HG02981 (cell line): ENCODE results near the gene OR2V2.

Experiments used
- ATAC-seq: cut with Tn5 transposase; IDR thresholded peaks from one replicate; pipeline ENCODE4 v1.9.1; 2021; ENCODE audit warnings: mild to moderate bottlenecking, moderate library complexity; ENCODE audit not compliant: unreplicated experiment

OR2V2 gene

DNA sequence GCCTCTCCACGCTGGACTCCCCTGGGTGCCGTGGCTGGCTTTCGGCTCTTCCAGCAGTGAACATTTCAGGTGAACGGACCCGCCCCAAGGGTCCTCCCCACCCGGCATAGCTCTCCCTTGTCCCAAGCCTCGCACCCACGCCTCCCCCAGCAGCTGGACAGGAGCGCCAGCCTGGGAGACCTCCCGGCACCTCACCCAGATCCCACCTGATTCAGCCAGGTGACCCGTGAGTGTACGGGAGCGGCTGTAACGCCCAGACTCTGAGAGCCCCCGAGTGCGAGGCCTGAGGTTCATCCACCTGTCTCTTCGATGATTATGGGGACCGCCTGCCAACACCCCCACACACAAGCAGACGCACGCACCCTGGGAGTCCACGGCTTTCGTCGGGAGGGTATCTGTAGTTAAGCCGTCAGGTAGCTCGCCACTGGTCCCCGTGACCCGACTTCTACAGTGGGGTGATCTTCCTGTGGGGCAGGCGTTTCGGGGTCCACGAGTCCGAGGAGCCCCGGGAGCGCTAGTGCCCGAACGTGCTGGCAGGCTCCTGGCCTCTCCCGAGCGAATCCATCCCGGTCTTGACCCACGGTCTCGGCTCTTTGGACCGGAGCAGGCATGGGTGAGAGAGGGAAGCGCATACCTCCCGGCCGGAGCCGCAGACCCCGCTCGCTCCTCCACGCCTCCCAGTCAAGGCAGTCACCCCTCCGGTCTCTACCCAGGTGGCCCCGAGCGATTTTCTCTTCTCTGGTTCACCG, 42.8 kb downstream of the OR2V2 start:
- ATAC-seq = no peak

DNA sequence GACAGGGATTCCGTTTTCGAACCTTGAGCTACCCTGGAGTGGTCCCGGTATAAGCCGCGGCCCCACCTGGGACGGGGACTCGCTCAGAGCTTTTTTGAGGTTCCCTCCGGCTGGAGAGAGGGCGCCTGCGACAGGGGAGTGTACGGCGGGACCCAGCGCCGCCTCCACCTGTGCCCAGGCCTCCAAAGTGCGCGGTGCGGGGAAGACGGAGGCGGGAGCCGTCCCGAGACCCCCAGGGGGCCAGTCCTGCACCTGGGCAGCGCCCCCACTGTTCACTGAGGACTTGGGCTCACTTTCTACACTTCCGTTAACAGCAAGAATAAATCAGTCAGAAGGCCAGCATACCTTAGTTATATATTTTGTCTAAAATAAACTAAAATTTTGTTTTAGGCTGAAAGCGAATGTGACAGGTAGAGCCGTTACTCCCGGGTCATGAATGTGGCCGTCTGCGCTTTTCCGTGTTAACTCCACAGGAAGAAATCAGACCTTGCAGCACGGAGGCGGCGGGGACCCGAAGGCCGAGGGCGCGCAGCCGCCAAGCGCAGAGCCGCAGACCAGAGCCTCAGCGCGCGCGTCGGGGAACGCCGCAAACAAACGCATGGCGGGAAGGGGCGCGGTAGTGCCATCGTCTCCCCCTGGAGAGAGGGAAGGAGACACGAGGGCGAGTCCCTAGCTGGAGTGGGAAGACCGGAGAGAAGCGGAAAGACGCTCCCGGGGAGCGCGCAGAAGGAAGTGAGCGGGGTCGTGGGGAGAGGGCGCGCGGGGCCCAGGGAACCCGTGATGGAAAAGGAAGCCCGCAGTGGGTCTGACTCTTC, 43.5 kb downstream of the OR2V2 start:
- ATAC-seq = peak; percentile 4

DNA sequence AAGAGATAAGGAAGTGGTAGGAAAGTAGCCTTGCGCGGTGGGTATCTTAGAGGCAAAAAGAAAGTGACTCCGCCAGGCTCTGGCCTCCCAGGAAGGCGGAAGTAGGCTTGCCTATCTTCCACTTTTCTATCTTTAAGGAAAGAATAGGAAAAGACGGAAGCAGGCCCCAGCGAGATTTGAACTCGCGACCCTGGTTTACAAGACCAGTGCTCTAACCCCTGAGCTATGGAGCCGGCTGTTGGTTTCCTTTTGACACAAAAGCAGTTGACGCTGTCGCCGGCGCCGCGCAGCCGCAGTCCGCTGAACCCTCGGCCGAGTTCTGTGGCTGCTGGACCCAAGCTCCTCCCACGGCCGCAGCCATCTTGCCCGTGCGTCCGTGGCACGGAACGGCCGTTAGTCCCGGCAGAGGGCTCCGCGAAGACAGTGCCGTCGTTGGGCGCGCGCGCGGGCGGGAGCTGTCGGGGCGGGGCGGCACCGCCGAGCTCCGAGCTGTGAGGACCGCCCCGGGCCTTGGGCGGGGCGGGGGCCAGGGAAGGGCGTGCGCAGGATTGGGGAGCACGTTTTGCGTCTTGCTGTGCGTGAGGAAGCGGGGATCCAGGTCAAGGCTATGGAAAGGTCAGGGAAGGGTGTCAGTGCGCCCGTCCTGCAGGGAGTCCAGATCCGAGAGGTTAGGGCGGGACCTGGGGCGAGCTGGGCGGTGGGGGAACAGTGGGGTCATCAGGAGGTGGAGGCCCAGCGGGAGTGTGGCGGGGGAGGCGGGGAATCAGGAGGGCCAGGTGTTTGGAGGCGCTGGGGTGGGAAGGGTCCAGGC, 44.3 kb downstream of the OR2V2 start:
- ATAC-seq = peak; percentile 51

DNA sequence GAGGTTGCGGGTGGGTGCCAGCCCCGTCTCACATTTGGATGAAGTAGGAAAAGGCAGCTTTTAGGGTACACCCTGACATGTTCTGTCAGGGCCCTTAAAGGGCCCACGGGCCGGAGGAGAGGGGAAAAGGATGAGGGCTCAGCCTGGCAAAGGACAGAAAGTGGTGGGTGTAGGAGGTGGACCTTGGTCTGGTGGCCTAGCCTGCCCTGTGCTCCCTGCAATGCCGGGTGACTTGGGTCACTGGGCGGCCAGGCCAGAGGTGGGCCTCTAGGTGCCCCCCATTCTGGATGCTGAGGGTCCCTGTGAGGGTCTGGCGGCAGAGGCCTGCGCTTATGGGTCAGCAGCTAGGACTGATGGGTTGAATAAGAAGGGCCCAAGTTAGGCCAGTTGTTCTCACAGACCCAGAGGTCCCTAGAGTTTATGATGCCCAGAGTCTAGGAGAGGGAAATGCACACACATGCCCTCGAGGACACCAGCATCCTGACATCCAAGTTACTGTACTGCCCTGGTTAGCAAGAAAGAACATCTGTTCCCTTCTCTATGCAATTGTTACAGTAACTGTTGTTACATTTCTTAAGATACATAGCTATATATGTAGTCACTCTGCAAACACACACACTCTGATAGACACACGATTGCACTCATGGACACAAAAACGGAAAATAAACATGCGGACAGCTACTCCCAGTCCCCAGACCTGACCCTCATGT, 45.1 kb downstream of the OR2V2 start:
- ATAC-seq = no peak

DNA sequence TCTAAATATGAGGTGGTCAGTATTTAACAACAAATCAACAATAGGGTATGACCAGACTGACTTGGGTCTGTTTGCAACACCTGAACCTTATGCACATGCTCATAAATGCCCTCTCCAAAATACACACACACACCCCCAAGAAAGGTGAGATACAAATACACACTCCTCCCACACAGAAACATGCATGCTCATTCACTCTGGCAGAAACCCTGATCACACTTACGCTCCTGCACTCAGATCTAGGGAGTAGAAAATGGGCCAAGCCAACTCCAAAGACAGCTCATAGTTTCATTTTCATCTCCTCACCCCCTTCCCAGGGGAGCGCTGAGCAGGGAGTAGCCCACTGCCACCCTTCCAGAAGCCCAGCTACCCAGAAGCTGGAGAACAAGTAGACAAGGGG, 46.3 kb downstream of the OR2V2 start:
- no peak for ATAC-seq

DNA sequence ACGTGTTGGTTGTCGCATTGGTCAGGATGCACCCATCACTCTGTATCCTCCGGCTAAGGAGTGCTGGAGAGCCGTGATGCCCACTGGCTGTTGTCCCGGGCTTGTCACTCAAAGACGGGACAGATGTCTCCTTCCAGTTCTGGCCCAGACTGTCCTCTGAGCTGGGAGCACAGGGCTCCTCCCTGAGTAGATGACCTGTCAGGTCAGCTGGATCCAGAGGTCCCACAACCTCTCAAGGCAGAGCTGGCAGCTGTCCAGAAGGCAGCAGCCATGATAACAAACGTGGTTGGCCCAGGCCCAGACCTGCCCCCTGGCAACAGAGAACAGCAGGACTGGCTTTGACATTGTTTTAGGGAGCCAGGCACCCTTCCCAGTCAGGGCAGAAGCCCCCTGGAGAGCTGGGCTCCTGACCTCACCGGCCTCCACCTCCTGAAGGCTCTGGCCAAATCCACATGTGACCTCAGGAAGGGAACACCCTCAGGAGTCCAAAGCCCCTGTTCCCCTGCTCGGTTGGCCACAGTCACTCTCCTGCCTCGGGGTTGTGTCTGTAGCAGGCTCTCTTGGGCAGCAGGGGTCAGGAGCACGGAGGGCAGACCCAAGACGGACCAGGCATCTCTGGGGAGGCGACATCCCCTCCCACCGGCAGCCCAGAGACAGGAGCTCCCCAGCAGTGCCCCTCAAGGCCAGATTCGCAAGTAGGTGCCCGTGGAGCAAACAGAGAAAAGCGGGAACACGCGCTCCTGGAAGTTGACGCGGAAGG, 47.3 kb downstream of the OR2V2 start:
- ATAC-seq = no peak

DNA sequence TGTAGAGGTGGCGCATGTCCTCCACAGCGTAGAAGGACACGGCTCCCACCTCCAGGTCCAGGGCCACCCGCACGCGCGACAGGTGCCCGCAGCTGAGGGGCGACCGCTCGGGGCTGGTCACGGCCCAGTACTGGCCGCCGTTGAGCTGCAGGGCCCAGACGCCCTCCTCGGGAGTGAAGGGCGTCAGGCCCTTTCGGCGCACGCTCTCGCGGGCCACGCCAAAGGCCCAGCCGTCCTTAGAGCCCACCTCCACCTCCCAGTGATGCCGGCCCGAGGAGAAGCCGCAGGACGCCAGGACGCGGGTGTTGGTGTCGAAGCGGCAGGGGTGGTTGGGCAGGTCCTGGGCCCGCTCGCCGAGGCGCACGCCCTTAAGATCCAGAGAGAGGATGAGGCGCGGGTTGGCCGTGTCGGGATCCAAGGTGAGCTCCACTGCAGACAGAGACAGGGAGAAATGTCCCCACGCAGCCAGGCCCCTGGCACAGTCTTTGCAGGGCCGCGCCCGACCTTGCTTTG, 47.9 kb downstream of the OR2V2 start:
- ATAC-seq = no peak

DNA sequence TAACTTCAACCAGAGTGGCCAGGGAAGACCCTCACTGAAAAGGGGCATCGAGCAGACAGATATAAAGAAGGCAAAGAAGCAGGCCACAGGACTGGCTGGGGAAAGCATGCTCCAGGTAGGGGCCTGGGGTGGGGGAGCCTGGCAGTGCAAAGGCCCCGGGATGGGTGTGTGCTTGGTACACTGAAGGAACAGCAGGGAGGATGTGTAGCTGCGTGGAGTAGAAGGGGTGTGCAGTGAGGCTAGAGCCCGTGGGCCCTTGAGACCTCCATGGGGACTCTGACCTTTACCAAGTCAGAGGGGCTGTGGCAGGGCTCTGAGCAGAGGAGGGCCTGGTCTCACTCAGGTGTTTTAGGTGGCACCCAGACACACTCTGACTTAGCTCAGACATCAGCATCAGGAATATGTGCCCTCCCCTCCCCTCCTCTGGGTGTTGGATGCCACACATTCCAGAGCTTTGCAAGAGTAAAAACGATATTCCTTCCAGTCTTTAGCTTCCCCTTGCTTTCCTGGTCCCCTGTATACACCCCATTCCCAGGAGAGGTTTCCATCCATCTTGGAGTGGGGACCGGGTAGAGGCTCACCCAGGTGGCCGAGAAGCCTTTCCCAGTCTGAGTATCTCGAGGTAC, 50.1 kb downstream of the OR2V2 start:
- no peak for ATAC-seq

DNA sequence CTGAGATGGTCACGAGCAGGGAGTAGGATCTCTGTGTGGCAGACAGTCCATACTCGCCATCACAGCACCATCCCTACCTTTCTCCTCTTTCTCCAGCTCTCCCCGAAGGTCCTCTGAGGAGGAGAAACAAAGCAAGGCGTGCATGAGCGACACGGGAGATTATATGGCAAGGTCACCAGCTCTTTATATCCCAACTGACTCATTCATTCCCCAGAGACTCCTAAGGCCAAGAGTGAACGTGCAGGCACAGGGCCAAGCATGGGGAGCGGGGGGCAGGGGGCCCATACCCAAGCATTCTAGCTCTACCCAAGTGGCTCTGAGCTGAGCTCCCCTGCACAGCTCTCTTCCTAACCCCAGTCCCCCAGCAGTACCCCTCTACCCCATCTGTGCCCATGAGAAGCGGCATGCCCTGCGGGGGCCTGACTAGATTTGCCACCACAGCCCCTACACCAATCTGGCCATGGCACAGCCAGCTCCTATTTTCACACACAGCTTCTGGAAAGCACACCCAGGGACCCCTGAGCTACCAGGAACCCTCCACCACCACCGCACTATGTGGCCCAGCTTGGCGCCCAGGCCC, 50.8 kb downstream of the OR2V2 start:
- no peak for ATAC-seq

DNA sequence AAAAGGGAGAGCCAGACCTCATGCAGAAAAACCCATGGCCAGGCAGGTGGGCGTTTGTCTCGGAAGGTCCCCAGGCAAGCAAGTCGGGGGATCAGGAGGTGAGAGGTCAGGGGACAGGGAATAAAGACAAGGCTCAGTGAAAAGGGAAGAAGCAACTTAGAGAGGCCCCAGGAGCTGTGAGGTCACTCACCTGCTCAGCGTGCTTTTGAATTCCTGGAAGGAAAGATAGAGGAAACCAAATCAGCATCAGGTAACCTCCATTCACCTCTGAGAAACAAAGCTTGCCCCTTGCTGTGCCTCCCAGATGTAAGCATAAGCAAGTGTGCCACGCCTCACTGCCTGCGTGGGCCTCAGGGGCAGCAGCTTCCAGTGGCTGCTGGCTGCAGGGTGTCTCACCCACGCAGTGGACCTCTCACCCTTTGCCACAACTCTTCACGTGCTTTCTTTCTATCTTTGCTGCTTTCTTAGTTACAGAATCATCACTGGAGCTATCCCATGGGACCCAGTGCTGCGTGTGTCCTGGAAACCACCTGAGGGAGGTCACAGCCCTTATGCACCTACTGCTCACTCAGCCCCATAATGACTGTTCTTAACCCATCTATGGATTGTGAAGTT, 51.6 kb downstream of the OR2V2 start:
- ATAC-seq = peak; percentile 80

DNA sequence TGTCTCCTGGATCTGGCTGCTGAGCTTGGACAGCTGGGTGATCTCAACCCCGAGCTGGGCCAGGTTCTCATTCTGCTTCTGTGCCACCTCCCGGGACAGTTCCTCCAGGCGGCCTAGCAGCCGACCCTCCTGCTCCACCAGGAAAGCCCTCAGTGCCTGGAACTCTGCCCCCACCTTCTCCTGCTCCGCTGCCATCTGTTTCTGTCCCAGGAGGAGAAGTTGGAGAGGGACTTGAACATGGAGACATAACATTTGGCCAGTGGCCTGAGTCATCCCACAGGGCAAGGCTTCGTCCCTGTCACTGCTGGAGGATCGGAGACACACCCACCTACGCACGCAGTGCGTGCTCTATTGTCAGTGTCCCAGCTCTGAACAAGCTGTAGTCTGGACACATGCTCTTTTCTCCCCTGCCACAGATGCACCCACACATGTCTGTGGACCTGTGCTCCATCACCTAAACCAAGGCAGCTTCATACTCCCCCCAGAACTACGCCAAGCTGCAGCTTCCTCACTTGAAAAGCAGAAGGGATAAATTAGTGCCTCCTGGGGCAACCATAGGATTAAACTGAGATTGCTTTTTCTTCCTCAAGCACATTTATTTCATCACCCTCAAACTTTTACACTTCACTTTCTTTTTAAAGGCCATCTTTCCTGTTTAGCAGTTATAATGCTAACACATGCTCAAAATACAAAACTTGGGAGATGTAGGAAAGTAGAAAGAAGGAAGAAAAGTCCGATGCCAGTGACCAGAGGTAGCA, 52.7 kb downstream of the OR2V2 start:
- ATAC-seq = no peak

DNA sequence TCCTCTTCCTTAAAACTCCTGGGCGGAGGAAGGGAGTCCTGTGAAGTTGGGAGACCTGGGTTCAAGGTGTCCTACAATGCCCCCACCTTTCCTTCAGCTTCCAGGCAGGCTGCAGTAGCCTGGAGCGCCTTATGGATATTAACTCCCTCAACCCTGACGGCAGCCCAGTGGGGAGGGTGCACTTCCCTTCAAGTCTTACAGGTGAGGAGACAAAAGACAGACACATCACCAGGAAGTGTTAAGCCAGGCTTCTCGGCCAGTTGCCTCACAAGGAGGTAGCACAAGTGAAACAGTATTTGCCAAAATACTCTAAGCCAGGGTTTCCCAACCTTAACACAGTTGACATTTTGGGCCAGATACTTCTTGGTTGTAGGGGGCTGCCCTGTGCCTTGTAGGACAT, 53.4 kb downstream of the OR2V2 start:
- no peak for ATAC-seq

DNA sequence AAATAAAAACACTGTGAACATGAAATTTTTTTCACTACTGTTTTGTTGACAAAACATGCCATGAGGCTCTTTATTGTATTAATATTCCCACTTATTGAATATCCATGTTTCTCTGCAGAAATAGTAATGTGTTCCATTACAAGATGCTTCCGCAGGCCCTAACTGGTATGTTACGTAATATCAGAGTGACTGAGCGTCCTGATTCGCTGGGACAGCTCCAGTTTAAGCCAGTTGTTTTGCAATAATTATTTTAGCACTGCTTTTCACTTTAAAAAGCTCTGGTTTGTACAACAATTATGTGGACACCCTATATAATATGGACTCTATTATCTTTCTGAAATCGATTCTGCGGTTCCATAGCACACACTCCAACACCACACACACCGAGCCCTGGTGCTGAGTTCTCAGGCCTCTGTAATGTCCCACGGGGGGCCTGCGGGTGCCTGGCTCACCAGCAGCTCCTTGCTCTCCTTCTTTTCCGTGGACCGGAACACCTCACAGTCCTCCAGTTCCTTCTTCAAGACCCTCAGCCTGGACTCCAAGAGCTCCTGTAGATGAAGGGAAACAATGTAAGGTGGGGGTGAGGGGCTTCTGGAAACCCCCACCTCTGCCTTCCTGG, 55.8 kb downstream of the OR2V2 start:
- no peak for ATAC-seq

DNA sequence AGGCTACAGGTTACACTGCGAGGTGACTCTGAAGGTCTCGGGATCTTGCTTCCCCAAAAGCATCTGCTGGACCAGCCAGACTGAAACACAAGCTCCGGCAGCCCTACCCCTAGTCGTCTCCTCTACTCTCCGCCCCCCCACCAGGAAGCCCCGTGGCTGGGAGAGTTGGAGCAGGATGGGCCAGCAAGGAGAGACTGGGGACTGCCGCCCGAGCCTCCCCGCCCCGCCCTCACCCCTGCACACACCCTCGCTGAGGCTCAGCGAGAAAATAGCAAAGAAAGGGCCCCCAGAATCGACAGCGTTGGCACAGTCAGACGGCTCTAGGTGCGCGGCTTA, 56.4 kb downstream of the OR2V2 start:
- no peak for ATAC-seq

DNA sequence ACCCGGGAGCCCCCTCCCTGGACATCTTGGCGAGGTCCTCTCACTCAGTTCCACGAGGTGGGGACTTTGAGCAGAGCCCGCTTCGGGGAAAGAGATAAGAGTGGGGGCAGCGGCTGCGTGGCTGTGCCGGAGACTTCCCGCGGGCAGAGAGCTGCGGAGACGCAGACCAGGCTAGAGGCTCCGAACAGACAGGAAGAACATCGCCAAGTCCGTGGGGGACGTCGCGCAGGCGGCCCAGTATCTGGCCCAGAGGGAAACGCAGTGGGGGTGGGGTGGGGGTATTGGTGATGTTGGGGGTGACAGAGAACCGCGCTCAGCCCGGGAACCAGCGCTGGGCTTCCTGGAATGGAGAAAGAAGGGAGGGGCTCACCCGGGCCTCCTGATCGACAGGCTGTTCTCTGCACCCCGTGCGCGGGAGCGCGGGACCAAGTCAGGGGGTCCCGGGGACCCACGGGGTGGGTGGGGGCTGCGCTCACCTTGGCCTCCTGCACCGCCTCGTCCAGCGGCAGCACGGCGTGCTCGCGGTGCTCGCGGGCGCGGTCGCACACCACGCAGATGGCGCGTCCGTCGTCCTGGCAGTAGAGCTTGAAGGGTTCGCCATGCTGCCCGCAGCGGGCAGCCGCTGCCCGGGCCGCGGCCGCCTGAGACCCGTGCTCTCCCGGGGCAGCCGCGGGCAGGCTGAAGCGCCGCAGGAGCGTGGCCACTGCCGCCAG, 56.9 kb downstream of the OR2V2 start:
- no peak for ATAC-seq

DNA sequence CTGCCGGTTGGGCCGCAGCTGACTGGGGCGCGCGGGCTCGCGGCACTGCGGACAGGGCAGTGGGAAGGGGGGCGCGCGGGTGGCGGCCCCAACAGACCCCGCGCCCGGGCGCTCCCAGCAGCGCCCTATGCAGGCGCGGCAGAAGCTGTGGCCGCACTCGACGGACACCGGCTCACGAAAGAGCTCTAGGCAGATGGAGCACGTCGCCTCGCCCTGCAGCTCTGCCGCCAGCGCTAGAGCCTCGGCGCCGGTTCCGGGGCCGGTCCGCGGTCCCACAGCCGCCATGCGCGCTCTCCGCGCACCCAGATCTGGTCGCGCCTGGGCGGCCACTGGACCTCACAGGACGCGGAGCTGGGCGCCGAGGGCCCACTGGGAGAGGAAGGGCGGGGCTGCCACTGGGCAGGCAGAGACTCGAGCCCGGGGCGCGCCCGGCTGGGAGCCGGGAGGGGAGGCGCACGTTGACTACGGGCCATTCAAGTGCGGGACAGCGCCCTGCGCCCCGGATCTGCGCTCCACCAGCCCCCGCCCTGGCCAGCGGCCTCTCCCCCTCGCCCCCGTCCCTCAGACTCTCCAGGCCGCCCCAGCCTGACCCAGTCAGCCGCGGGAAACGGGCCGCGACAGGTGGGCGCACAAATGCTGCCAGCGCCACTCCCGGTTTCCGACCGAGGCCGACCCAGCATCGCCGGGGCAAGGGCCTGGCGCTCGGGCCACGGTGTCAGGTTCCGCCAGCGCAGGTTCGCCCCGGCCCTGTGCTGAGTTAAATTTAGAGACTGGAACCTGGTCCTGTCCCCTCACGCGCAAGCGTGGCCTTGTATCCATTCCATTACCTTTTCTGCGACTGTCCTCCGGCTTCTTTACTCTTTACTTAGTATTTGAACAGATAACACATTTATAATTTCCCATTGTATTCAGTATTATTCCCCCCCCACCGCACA, 57.7 kb downstream of the OR2V2 start, which contains the start of gene TRIM7:
TSS of gene TRIM7 (minus strand) at position 371 of the 935 bp plus-strand sequence. CDS start at position 285, 86 bp downstream.
- ATAC-seq = no peak
